OCI-LY3 (cell line): ENCODE results near the gene CORO2B.

ENCODE experiments used
- EZH2phosphoT487 ChIP-seq: fragments of 200-600 bp; shearing (Covaris generic); IDR thresholded peaks from 2 replicates; pipeline ENCODE4 v1.6.1; 2018; ENCODE audit warnings: antibody characterized with exemption, mixed run types, low read depth
- TF ChIP-seq, protein P1 (sequence below): fragments of 200-600, 300-600 bp; sonication (generic); IDR thresholded peaks from 2 replicates; pipeline ENCODE4 v1.5.1; 2014; ENCODE audit warnings: antibody characterized with exemption, low read length, low read depth

DNA sequence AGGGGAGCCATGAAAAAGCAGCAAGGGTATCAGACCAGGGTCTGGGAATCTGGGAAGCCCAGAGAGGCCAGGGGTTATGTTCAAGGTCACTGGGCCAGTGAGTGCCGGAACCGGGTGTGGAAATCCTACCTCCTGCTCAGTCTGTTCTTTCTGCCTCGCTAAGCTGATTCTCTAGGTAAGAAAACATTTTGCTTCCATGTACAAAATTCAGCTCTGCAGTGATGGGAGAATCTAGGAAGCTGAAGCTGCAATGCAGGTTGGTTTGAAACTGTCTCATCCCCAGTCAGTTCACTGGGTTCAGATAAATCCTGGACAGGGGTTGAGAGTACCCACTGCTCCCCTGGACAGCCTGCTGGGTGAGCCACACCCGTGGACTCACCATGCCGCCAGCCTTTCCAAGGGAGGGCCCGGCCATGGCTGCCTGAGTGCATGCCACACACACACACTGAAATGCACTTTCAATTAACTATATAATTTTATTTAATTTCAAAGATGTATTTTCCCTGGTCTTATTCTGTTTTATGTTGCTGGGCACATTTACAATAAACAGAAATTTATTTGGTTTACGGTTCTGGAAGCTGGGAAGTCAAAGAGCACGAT, 108.4 kb downstream of the CORO2B start:
- TF ChIP-seq, protein P1, sequence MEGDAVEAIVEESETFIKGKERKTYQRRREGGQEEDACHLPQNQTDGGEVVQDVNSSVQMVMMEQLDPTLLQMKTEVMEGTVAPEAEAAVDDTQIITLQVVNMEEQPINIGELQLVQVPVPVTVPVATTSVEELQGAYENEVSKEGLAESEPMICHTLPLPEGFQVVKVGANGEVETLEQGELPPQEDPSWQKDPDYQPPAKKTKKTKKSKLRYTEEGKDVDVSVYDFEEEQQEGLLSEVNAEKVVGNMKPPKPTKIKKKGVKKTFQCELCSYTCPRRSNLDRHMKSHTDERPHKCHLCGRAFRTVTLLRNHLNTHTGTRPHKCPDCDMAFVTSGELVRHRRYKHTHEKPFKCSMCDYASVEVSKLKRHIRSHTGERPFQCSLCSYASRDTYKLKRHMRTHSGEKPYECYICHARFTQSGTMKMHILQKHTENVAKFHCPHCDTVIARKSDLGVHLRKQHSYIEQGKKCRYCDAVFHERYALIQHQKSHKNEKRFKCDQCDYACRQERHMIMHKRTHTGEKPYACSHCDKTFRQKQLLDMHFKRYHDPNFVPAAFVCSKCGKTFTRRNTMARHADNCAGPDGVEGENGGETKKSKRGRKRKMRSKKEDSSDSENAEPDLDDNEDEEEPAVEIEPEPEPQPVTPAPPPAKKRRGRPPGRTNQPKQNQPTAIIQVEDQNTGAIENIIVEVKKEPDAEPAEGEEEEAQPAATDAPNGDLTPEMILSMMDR: no peak
- TF ChIP-seq EZH2phosphoT487: no peak
